ENCODE measurements around the gene TNFRSF1B.
A peak's percentile ranks its signal among the peaks of the same experiment; 100 is the strongest.

The TNFRSF1B gene

GRCh38 chr1:12176298-12177118 lies 9.7 kb downstream of the TNFRSF1B start:
- DNase-seq (ENCODE audit: low spot score): no peak

GRCh38 chr1:12177156-12177998 lies 10.6 kb downstream of the TNFRSF1B start:
- DNase-seq (ENCODE audit: low spot score): no peak

GRCh38 chr1:12177999-12178441 lies 11.2 kb downstream of the TNFRSF1B start:
- DNase-seq (ENCODE audit: low spot score): no peak

- no peak for DNase-seq (ENCODE audit: low spot score)
Measured at GRCh38 chr1:12178511-12178910, 11.7 kb downstream of the TNFRSF1B start.

GRCh38 chr1:12179111-12179519 lies 12.3 kb downstream of the TNFRSF1B start:
- DNase-seq (ENCODE audit: low spot score): no peak

GRCh38 chr1:12179676-12180075 lies 12.9 kb downstream of the TNFRSF1B start:
- no peak for DNase-seq (ENCODE audit: low spot score)

DNA sequence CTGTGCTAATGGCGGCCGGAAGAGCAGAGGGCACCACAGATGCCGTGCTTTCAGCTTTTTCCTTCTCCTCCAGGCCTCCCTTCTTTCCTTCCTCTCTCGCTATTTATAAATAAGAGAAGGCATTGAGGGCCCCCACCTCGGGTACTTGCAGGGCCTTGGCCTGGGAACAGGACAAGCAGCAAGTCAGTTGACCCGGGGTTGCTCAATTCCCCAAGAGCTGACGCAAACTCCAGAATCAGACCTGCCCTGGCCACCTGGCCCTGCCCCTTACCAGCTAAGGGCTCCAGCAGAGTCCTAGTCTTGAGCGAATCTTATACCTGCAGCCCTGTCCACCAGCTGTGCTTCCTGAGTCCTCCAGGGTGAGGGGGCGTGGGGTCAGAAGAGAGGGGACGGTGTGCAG lies 13.5 kb downstream of the TNFRSF1B start:
- DNase-seq (ENCODE audit: low spot score): peak; percentile 84

- no peak for DNase-seq (ENCODE audit: low spot score)
Measured at GRCh38 chr1:12180903-12181302, 14.1 kb downstream of the TNFRSF1B start.

- no peak for DNase-seq (ENCODE audit: low spot score)
Measured at GRCh38 chr1:12181568-12181967, 14.8 kb downstream of the TNFRSF1B start.

DNA sequence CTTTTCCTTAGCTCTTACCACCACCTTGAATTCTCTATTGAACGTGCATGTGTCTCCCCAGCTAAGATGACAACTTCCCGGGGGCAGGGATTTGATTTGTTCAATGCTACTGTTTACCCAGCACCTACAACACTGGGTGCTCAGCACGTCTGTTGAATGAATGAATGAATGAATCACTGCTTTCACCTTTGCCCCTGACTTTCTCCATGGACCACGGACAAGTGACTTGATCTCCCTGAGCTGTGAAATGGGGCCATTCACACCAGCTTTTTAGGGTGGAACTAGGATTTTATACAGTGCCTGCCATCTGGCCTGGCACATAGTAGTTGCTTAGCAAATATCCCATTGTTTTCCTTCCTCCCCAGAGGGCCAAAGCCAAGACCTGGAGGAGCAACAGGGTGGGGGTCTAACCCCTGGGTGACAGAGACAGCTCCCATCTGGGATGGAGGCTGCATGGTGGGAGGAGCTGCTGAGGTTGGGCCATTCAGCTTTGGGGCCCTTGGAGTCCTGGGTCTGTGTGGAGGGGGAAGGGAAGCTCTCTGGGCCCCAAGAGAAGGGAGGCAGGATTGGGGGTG lies 15.7 kb downstream of the TNFRSF1B start:
- no peak for DNase-seq (ENCODE audit: low spot score)

DNA sequence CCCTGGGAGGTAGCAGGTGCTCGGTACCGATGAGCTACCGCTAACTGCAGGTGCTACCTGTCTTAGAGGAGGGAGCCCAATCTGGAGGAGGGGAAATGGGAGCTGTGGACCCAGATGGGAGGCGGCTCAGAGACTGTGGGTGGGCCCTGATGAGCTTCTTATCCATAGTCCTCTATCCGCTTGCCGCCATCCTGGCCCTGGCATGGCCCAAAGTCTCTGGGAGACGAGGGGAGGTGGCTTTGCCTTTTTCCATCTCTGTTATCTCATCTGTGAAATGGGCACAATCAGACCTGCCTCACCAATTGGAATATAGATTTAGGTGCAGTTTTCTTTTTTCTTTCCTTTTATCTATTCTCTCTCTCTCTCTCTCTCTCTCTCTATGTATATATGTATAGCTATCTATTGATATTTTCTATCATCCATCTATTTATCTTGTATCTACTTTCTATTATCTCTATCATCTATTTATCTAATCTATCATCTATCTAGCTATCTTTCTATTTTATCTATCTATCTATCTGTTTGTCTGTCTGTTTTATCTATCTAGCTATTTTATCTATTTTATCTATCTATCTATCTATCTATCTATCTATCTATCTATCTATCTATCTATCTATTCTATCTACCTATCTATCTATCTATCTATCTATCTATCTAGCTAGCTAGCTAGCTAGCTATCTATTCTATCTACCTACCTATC lies 16.5 kb downstream of the TNFRSF1B start:
- DNase-seq (ENCODE audit: low spot score): no peak

DNA sequence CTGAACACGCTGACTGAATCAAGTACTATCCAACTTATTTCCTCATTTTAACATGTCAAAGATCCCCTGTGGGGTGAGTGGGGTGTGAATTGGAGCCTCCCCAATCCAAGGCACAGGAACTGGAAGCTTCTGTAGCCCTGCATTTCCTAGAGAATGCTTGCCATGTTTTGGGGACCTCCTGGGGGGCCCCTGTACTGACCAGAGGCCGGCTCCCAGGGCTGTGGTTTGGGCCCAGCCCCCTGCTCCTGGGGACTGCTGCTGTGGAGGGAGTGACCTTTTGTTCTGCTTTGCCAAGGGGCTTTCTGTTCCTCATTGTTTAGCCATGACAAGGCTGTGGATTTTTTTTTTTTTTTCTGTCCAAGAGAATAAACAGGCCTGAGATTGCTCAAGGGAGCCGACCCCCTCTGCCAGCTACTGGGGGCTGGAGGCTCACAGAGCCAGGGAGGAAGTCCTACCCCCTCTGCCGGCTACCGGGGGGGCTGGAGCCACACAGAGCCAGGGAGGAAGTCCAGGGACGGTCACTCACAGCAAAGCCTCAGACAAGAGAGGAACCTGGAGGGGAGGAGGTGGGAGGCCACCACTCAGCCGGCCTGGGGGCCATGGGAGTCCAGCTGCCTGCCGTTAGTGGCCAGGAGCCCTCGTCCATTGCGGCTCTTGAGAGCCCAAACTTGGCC lies 17.4 kb downstream of the TNFRSF1B start:
- peak; percentile 85 for DNase-seq (ENCODE audit: low spot score)

DNA sequence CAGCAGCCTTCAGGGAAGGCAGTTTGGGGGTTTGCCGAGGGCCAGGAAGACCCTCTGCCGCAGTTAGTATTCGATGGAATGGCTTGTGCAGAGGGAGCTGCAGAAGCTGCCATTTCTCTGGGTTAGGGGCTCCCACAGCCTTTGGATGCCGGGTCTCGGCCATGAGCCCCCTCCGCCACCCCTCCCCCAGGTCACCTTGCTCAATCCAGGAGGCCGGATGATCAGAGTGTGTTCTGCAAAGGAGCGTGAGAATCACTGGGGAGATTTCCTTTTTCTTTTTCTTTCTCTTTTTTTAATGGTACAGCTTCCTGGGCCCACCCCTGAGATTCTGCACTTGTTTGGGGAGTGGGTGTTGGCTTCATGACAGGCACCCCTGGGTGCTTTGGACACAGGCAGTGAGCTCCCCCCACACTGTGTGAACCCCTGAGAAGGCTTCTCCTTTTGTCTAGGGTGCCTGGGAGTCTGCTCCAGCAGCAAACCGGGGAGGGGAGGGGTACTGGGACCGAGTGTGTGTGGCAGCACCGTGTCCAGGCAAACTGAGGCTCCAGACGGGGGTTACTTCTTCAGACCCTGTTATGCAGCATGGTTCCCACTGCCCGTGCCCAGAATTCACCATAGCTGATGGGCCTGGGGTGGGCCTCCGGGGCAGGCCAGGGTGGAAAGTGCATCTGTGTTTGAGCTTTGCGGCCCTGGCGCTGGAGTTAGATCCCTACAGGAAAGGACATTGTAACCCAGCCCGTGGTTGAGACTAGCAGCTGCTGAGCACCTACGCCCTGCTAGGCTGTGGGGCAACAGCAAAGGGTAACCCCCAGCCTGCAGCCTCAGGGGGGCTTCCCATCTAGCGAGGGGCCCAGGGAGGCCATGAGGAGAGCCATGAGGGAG lies 18.5 kb downstream of the TNFRSF1B start:
- no peak for DNase-seq (ENCODE audit: low spot score)

DNA sequence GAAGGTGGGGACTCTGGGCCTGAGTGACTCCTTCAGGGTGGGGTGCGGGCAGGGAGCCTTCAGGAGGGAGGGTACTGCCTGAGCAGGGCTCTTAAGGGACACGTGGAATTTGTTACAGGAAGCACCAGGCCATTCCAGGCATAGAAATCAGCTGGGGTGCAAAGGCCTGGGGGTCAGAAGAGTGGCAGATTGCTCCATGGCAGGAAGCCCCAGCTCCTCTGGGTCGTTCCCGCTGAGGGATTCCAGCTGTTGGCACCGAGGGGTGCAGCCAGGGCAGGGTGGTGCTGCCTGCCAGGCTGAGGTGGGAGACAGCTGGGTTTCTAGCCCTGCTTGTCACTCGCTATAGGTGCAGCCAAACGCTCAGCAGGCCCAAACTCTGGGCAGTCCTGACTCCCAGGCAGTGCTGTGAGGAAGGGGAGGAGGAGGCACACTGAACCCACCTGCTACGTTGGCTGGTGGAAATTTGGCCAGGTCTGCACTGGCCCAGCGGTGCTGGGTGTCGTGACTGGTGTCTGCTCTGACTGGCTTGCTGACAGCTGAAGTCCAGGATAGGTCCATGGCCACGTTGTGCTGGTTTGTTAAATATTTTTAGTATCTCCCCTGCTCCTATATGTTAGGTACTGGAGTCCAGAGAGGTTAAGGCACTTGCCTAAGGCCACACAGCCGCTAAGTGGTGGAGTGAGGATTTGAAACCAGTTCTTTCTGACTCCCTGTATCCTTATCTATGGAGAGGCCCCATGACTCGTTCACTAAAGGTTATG lies 19.3 kb downstream of the TNFRSF1B start:
- no peak for DNase-seq (ENCODE audit: low spot score)

DNA sequence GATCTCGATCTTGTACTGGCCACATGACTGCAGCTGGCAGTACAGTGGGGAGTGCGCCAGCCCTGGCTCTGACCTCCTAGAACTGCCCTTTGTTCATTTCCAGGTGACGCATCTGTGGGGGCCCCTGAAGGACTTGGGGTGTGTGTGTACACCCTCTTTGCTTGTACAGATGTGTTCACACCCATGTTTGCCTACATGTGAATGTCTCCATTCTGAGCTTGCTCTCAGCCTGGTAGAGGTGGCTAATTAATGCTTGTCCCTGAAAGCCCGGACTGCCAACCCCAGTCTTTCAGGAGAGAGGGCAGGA lies 19.8 kb downstream of the TNFRSF1B start:
- no peak for DNase-seq (ENCODE audit: low spot score)

DNA sequence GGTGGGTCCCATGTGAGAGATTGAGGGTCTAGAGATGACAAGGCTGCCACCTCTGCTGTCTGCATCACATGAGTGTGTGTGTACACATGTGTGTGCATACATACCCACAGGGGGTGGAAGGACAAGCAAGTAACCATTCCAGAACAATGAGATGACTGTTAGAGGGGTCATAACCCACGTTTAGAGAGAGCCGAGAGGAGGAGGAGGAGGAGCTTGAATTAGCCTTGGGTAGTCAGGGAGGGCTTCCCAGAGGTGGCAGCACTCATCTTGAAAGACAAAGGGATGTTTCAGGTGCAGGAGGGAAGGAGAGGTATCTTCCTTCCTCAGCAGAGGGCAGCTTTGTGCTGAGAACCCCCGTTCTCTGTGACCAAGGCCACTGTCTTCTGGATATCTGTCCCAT lies 21.3 kb downstream of the TNFRSF1B start:
- no peak for DNase-seq (ENCODE audit: low spot score)

DNA sequence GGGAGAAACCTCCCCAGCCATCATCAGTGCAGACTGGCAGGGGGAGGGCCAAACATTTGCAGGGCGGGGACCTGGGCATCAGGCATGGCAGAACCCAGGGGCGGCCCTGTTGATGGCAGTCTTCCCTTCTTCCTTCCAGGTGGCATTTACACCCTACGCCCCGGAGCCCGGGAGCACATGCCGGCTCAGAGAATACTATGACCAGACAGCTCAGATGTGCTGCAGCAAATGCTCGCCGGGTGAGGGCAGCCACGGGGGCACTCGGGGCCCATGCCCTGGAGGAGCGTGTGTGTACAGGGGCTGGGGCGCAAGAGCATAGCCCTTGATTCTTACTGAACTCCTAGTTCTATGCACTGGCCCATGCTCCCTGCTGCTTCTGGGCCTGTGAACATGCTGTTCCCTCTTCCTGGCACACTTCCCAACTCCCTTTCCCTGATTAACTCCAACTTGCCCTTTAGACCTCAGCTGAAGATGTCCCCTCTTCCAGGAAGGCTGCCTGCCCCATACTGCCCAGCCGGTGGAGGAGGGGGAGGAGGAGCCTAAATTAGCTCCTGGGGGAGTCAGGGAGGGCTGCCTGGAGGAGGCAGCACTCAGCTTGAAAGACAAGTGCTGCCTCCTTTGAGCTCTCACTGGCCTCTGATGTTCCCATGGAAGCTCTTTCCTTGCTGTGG lies 22.0 kb downstream of the TNFRSF1B start:
- no peak for DNase-seq (ENCODE audit: low spot score)

GRCh38 chr1:12189328-12189682 lies 22.5 kb downstream of the TNFRSF1B start:
- no peak for DNase-seq (ENCODE audit: low spot score)

DNA sequence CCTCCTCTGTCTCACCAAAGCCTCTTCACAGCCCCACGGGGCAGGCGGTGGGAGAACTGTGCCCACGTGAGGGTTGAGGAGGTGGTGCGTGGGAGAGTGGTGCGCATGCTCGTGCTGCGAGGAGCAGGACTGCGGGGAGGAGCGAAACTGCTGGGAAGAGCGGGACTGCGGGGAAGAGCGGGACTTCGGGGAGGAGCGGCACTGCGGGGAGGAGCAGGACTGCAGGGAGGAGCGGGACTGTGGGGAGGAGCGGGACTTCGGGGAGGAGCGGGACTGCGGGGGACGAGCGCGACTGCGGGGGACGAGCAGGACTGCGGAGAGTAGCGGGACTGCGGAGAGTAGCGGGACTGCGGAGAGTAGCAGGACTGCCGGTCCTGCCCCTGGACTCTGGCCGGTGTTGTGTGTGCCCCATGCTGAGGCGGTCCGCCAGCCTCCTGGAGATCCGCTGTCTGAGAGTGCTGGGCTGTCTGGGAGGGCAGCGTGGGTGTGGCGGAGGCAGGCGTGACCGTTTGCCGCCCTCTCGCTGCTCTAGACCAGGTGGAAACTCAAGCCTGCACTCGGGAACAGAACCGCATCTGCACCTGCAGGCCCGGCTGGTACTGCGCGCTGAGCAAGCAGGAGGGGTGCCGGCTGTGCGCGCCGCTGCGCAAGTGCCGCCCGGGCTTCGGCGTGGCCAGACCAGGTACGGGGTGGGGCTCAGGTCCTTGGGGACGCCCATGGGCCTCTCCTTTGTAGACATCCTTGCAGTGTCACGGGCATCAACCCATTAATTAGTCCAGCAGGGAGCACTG lies 24.6 kb downstream of the TNFRSF1B start:
- no peak for DNase-seq (ENCODE audit: low spot score)
